ENCODE data around the gene RAB4A. TPM values are rescaled to one million over a fixed set of nuclear protein-coding genes. Genes with fewer than 3 reads are reported as not detected.

Gene RAB4A
- total and polyA plus RNA-seq, 10 of the 15 experiments (the other 5 are each of a cell fraction or from before 2014, with no cell fraction given), result 4.0 to 35.8 (median 17.7) TPM

DNA sequence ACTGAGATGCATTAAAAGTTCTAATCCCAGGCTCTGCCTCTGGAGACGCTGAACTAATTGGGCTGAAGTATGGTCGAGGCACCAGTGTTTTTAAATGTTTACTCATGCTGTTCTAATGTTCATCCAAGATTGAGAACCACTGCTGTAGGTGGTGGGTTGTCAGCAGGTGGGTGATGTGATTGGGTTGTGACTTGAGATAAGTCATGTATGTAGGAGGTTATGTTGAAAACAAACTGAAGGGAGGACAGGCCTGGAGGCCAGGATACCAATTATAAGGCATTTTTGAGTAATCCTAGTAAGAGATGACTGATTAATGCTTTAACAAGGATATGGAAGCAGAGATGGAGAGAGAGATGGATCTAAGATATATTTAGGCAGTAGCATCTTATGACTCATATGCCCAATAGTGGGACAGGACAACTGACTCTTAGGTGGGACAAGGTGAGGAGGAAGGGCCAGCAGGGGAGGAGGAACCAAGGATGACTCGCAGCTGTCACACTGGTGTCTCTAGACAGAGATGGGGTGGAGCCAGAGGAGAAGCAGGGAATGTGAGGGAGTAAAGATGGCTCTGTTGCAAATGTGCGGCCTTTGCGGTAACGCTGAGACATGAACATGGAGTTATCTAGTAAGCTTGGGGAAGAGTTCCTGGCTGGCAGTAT lies 29.3 kb downstream of the RAB4A start:
- Histone ChIP-seq H3K9me3 (replicated peaks; ENCODE audit: control insufficient read depth, insufficient read depth, low read length) (no peaks in the 10 kb centered on the region), H3K4me1 (ENCODE audit: control insufficient read depth, insufficient read depth, low read length) (no peaks in the 10 kb centered on the region), H3K9ac (ENCODE audit: control insufficient read depth, insufficient read depth, low read length) (no peak overlapping the region), H3K4me3 (no peak overlapping the region), H3K27ac (ENCODE audit: control insufficient read depth, insufficient read depth) (no peak overlapping the region), H3K36me3 (ENCODE audit: control insufficient read depth in 2 of 2, insufficient read depth in 2 of 2, low read length in 1 of 2) (peaks cover 0 to 5% of the 10 kb centered on the region in 2 experiments; a peak in 1 of 4 replicates), H3K79me2 (ENCODE audit: control insufficient read depth, insufficient read depth, low read length) (no peaks in the 10 kb centered on the region), H2AFZ (ENCODE audit: control insufficient read depth, low read depth, low read length) (no peak overlapping the region), H4K20me1 (ENCODE audit: control insufficient read depth, insufficient read depth) (no peaks in the 10 kb centered on the region), H3K4me2 (ENCODE audit: control insufficient read depth, insufficient read depth) (no peak overlapping the region), H3K27me3 (replicated peaks in 1 of 2; ENCODE audit: control insufficient read depth in 2 of 2, insufficient read depth in 2 of 2, low read length in 1 of 2) (no peaks in the 10 kb centered on the region)
- intact Hi-C loops (cut with micrococcal nuclease; ENCODE audit: unreplicated experiment) (no loop called here), in situ Hi-C loops (cut with MboI) (no loop called here)
- no peak for DNase-seq (ENCODE audit: low read depth, low spot score)
- POLR2A ChIA-PET, result no interaction called here
- WGBS (ENCODE audit: insufficient coverage, insufficient replicate concordance, low lambda C conversion rate, missing lambda C conversion rate), result 76% methylated on average over 6 of the region's 6 CpGs
- RAD21 ChIA-PET (ENCODE audit: unreplicated experiment), result no interaction called here
- CTCF ChIA-PET, result no interaction called here
- no peak for TF ChIP-seq SMC3 (IDR thresholded peaks at IDR 0.05; ENCODE audit: borderline replicate concordance, low read length)
- no peak for TF ChIP-seq ASH2L (IDR thresholded peaks at IDR 0.05; ENCODE audit: borderline replicate concordance, low read depth)
- no peak for TF ChIP-seq SMAD1 (IDR thresholded peaks at IDR 0.05; ENCODE audit: low read depth, partially characterized antibody)
- no peak for TF ChIP-seq SREBF2 (IDR thresholded peaks at IDR 0.05; ENCODE audit: low read length)
- TF ChIP-seq ATF7 (IDR thresholded peaks at IDR 0.05; ENCODE audit: low read depth), result no peak
- TF ChIP-seq NBN (IDR thresholded peaks at IDR 0.05), result no peak
- TF ChIP-seq CBX3 (IDR thresholded peaks at IDR 0.05; ENCODE audit: borderline replicate concordance, low read depth), result no peak
- no peak for TF ChIP-seq RAD21 (IDR thresholded peaks at IDR 0.05; ENCODE audit: insufficient read depth, low read depth, low read length)
- no peak for TF ChIP-seq E2F8 (IDR thresholded peaks at IDR 0.05; ENCODE audit: low read depth, partially characterized antibody)
- no peak for TF ChIP-seq ZZZ3 (IDR thresholded peaks at IDR 0.05; ENCODE audit: control insufficient read depth, insufficient read length, low read depth)
- ATAC-seq, result no peak
- BruUV-seq (replicated peaks), result no TSS peak
- FAIRE-seq, result no peak
- SMC1A ChIA-PET (ENCODE audit: uncharacterized antibody, unreplicated experiment), result interaction anchor here (1.1 kb wide), 1 partner anchor 14 kb away, joined by 3 read pairs; no protein-coding TSS in a partner anchor
